Right cardiac atrium (tissue), 5 donors: Measurements from ENCODE around the gene UBE2G1. TPM values are rescaled to one million over a fixed set of nuclear protein-coding genes. Genes with fewer than 3 reads are reported as not detected.
"Not testable (repeated sequence)": the region's sequence is repeated elsewhere in the genome, so short reads cannot be mapped to it uniquely, and the experiment has no call there.

ENCODE experiments used
- ATAC-seq, 2 donors: fragments of 200-7000 bp; cut with Tn5 transposase; one replicate each; pipeline versions ENCODE4 v1.8.0 to v1.9.1; 2020; ENCODE audit warnings: moderate library complexity in 2 of 2, mild to moderate bottlenecking in 1 of 2
- DNase-seq, 3 donors: peaks; one replicate each; pipeline ENCODE4 v3.0.0-alpha.2; 2020
- H3K27ac ChIP-seq: one replicate; pipeline ENCODE4 v1.5.1; 2013; ENCODE audit warnings: mild to moderate bottlenecking, low read length, control low read depth, moderate library complexity
- H3K27me3 ChIP-seq: one replicate; pipeline ENCODE4 v1.6.1; 2013; ENCODE audit not compliant: control insufficient read depth, insufficient read depth
- H3K4me1 ChIP-seq: one replicate; pipeline ENCODE4 v1.6.1; 2013; ENCODE audit warnings: low read length; ENCODE audit not compliant: control insufficient read depth, insufficient read depth
- H3K4me3 ChIP-seq: one replicate; pipeline ENCODE4 v1.5.1; 2013; ENCODE audit warnings: low read length, control low read depth
- H3K9me3 ChIP-seq: one replicate; pipeline ENCODE4 v1.6.1; 2013; ENCODE audit warnings: low read length; ENCODE audit not compliant: control insufficient read depth
- WGBS: extraction: QIAGEN DNeasy Blood & Tissue Kit; methylation state at CpG from one replicate; pipeline ENCODE4 v1.1.7; 2013; 5-methylcytosine and 5-hydroxymethylcytosine counted together
- intact Hi-C, 4 donors: fragments of 100-400 bp; cut with DNase I; formaldehyde crosslinking; loops; one replicate each; pipeline versions ENCODE4 v1.11.0 to v1.14.0; 2022 to 2023
- polyA plus RNA-seq: library from polyadenylated mRNA; stranded (reverse); fragments of 200-250 nt; gene quantifications from one replicate; pipeline ENCODE4 v1.2.3, GENCODE V29; 2013
- total RNA-seq, 4 donors: library from RNA; stranded (reverse); fragmentation: NEBNext Ultra II Directional; extraction: Animal tissue kit (Norgen Biotek cat#: 25700); gene quantifications; one replicate each; pipeline ENCODE4 v1.2.1, GENCODE V29; 2021
- donor health status: healthy with polysubstance abuse.
- donor health status: DM: no; HTN: yes; CAD: no.
- donor health status: DM: no; HTN: no; CAD: no.
- donor health status: DM: no; HTN: yes; CAD: no; lungs with severe emphysema.
- donor health status: DM: yes; HTN: yes; CAD: no.

The UBE2G1 gene
- total and polyA plus RNA-seq, 5 donors, result 24.0 to 55.1 (median 51.2) TPM

- no peak overlapping the region for H3K27ac ChIP-seq
- WGBS, result 57% methylated on average over 3 of the region's 3 CpGs
- DNase-seq, result no peak
- H3K4me3 ChIP-seq, result no peak overlapping the region
- no peaks in the 10 kb centered on the region for H3K27me3 ChIP-seq
- H3K9me3 ChIP-seq, result no peaks in the 10 kb centered on the region
- ATAC-seq, result no peak
- intact Hi-C loops, result no loop called here
- peaks cover 7% of the 10 kb centered on the region for H3K4me1 ChIP-seq
Observed at GRCh38 chr17:4357030-4357628, 9.3 kb downstream of the UBE2G1 start.

DNA sequence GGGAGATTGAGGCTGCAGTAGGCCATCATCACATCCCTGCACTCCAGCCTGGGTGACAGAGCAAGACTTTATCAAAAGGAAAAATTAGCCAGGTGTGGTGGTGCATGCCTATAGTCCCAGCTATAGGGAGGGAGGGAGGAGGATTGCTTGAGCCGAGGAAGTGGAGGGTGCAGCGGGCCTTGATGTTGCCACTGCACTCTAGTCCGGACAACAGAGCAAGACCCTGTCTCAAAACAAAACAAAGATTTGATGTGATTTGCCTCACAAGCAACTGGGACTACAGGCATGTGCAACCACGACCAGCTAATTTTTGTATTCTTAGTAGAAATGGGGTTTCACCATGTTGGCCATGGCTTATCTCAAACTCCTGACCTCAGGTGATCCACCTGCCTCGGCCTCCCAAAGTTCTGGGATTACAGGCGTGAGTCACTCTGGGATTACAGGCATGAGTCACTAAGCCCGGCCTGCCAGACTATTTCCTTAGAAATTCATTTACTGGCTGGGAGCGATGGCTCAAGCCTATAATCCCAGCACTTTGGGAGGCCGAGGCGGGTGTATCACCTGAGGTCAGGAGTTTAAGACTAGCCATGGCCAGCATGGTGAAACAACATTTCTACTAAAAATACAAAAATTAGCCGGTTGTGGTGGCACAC, 11.5 kb downstream of the UBE2G1 start:
- H3K27me3 ChIP-seq, result no peaks in the 10 kb centered on the region
- intact Hi-C loops, result no loop called here
- 90% methylated on average over 11 of the region's 11 CpGs for WGBS
- no peak overlapping the region for H3K4me3 ChIP-seq
- no peaks in the 10 kb centered on the region for H3K9me3 ChIP-seq
- no peak for DNase-seq
- ATAC-seq, result no peak
- no peak overlapping the region for H3K27ac ChIP-seq
- peaks cover 9% of the 10 kb centered on the region for H3K4me1 ChIP-seq

GRCh38 chr17:4354206-4354605, 12.3 kb downstream of the UBE2G1 start:
- Histone ChIP-seq H3K9me3 (no peaks in the 10 kb centered on the region), H3K27ac (no peak overlapping the region), H3K4me3 (no peak overlapping the region), H3K27me3 (no peaks in the 10 kb centered on the region), H3K4me1 (peaks cover 6% of the 10 kb centered on the region)
- DNase-seq (no peak), ATAC-seq (no peak)
- 72% methylated on average over 2 of the region's 2 CpGs for WGBS
- intact Hi-C loops, result no loop called here

DNA sequence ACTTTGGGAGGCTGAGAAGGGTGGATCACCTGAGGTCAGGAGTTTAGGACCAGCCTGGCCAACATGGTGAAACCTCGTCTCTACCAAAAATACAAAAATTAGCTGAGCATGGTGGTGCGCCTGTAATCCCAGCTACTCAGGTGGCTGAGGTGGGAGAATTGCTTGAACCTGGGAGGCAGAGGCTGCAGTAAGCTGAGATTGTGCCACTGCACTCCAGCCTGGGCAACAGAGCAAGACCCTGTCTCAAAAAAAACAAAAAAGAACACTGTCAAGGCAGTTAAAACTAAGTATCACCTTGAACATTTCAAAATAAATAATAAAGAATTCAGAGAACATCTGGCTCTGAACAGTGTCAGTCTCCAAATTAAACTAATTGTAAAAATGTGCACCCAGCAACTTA, 16.3 kb downstream of the UBE2G1 start:
- H3K27me3 ChIP-seq, H3K4me3 ChIP-seq, H3K27ac ChIP-seq, ATAC-seq, intact Hi-C loops, H3K9me3 ChIP-seq, DNase-seq, H3K4me1 ChIP-seq: not testable (repeated sequence)
- whole genome bisulfite sequencing, result 95% methylated on average over 2 of the region's 2 CpGs

- DNase-seq (no peak), ATAC-seq (no peak)
- Histone ChIP-seq H3K27me3 (no peaks in the 10 kb centered on the region), H3K27ac (no peak overlapping the region), H3K9me3 (no peaks in the 10 kb centered on the region), H3K4me1 (peaks cover 2% of the 10 kb centered on the region), H3K4me3 (no peak overlapping the region)
- WGBS, result 68% methylated on average over 2 of the region's 2 CpGs
- intact Hi-C loops, result no loop called here
Observed at GRCh38 chr17:4345581-4346252, 20.8 kb downstream of the UBE2G1 start.

GRCh38 chr17:4344926-4345325, 21.5 kb downstream of the UBE2G1 start:
- no peak for ATAC-seq
- H3K27me3 ChIP-seq, result no peaks in the 10 kb centered on the region
- no peak for DNase-seq
- H3K9me3 ChIP-seq, result no peaks in the 10 kb centered on the region
- no peak overlapping the region for H3K27ac ChIP-seq
- peaks cover 2% of the 10 kb centered on the region for H3K4me1 ChIP-seq
- no peak overlapping the region for H3K4me3 ChIP-seq
- intact Hi-C loops, result no loop called here
- WGBS, result 64% methylated on average over 1 of the region's 1 CpG

DNA sequence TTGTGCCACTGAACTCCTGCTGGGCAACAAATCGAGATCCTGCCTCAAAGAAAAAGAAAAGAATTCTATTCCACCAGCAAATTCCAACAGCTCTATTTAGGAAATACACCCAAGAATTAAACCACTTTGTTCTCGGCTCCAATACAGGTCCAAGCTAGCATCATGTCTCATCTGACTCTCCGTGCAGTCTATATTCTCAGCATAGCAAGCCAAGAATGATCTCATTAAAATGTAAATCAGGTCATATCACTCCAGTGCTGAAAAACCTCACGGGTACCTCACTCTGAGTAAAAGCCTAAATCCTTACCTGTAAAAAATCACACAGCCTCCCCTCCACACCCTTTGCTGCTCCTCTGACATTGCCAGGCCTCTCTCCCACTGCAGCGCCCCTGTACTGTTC, 23.9 kb downstream of the UBE2G1 start:
- H3K27ac ChIP-seq, result no peak overlapping the region
- no peak overlapping the region for H3K4me3 ChIP-seq
- intact Hi-C loops, result no loop called here
- H3K4me1 ChIP-seq, result peaks cover 4% of the 10 kb centered on the region
- WGBS, result 83% methylated on average over 5 of the region's 5 CpGs
- H3K27me3 ChIP-seq, result no peaks in the 10 kb centered on the region
- ATAC-seq (no peak), DNase-seq (no peak)
- H3K9me3 ChIP-seq, result no peaks in the 10 kb centered on the region

DNA sequence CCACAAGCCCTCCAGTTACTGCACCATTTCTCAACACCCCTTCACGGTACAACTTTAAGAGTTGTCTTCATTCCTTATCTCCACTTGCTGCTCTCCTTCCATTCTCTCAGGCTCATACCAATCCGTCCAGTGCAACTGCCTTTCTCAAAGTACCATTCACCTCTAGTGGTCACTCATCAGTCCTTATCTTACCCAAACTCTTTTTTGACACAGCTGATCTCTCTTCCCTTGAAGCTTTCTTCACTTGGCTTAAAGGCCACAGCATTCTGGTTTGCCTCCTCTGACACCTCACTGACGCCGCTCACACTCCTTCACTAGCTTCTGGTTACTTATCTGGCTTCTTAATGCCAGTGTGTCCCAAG, 24.9 kb downstream of the UBE2G1 start:
- no peaks in the 10 kb centered on the region for H3K9me3 ChIP-seq
- H3K4me1 ChIP-seq, result peaks cover 2% of the 10 kb centered on the region
- intact Hi-C loops, result no loop called here
- no peak overlapping the region for H3K27ac ChIP-seq
- 66% methylated on average over 4 of the region's 4 CpGs for WGBS
- no peak overlapping the region for H3K4me3 ChIP-seq
- peak; percentile 36 to 56 for ATAC-seq
- no peak for DNase-seq
- H3K27me3 ChIP-seq, result no peaks in the 10 kb centered on the region

DNA sequence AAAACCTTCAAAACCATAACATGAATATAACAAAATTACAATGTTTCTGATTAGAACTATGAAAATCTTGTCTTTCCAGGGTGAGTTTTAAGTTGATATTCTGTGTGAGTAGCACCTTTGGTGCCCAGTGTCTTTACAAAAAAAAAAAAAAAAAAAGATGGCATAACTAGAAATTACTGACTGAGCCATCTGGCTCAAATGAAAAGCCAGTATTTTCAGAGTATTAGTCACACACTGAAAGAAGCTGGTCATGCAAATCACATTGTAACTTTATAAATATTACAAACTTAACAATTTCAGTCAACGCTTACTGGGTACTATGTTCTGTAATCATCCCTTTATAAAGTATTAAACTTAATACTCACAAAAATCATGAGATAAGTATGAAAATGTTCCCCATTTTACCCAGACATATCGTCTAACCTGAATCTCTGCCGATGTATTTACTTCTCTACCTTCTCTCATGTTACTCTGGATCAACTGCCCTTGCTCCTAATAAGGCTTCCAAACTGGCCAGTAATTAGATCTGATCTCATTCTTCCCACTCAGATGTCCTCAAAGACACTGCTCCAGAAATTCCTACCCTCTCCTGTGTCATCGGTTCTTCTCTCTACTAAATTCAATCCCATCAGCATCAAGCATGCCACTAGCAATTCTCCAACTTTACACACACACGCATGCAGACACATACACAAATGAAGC, 25.4 kb downstream of the UBE2G1 start:
- H3K27ac ChIP-seq, result no peak overlapping the region
- 74% methylated on average over 5 of the region's 5 CpGs for WGBS
- ATAC-seq (peak; percentile 13 to 20), DNase-seq (no peak)
- H3K27me3 ChIP-seq, result no peaks in the 10 kb centered on the region
- intact Hi-C loops, result no loop called here
- peaks cover 2% of the 10 kb centered on the region for H3K4me1 ChIP-seq
- no peak overlapping the region for H3K4me3 ChIP-seq
- no peaks in the 10 kb centered on the region for H3K9me3 ChIP-seq

- Histone ChIP-seq H3K27me3 (no peaks in the 10 kb centered on the region), H3K4me3 (no peak overlapping the region), H3K9me3 (no peaks in the 10 kb centered on the region), H3K27ac (no peak overlapping the region), H3K4me1 (peaks cover 4% of the 10 kb centered on the region)
- intact Hi-C loops, result no loop called here
- no peak for DNase-seq
- WGBS, result 61% methylated on average over 5 of the region's 5 CpGs
- ATAC-seq, result no peak
Observed at GRCh38 chr17:4334776-4335584, 31.5 kb downstream of the UBE2G1 start.
